GM12875 (cell line): Measurements from ENCODE around the gene TBXAS1.
"Not testable (repeated sequence)": the region's sequence is repeated elsewhere in the genome, so short reads cannot be mapped to it uniquely, and the experiment has no call there.

ENCODE experiments used
- H3K4me3 ChIP-seq: one replicate; pipeline ENCODE4 v1.5.1; 2011; ENCODE audit warnings: low read depth, low read length, control low read depth
- CTCF ChIP-seq: IDR thresholded peaks from 2 replicates; pipeline ENCODE4 v1.5.1; 2011; ENCODE audit warnings: low read depth, mild to moderate bottlenecking, control low read depth, inconsistent platforms, low read length, moderate library complexity, borderline replicate concordance; ENCODE audit not compliant: insufficient read depth

TBXAS1 gene

GRCh38 chr7:139902436-139903102, 73.5 kb downstream of the TBXAS1 start:
- no peak overlapping the region for H3K4me3 ChIP-seq
- TF ChIP-seq CTCF, result no peak

- not testable (repeated sequence) for H3K4me3 ChIP-seq
These were observed 74.0 kb downstream of the TBXAS1 start for GRCh38 chr7:139903103-139903477.

GRCh38 chr7:139906879-139907278, 77.8 kb downstream of the TBXAS1 start:
- no peak overlapping the region for H3K4me3 ChIP-seq
- no peak for TF ChIP-seq CTCF

- TF ChIP-seq CTCF, result no peak
These were observed 79.7 kb downstream of the TBXAS1 start for GRCh38 chr7:139908792-139909191.

GRCh38 chr7:139909379-139910050, 80.5 kb downstream of the TBXAS1 start:
- H3K4me3 ChIP-seq, result no peak overlapping the region
- TF ChIP-seq CTCF, result no peak

More at GRCh38 chr7:139908792-139909191, 79.7 kb downstream of the TBXAS1 start:
- H3K4me3 ChIP-seq, result no peak overlapping the region

GRCh38 chr7:139913021-139913844, 84.2 kb downstream of the TBXAS1 start:
- H3K4me3 ChIP-seq, result no peak overlapping the region
- TF ChIP-seq CTCF, result no peak

- no peak overlapping the region for H3K4me3 ChIP-seq
- no peak for TF ChIP-seq CTCF
These were observed 84.7 kb downstream of the TBXAS1 start for GRCh38 chr7:139913845-139914135.
